GM19025 (cell line): ENCODE measurements around the gene DEFB108B.
"Not testable (repeated sequence)": the region's sequence is repeated elsewhere in the genome, so short reads cannot be mapped to it uniquely, and the experiment has no call there.

Experiments used
- ATAC-seq: cut with Tn5 transposase; IDR thresholded peaks from one replicate; pipeline ENCODE4 v1.9.1; 2021; ENCODE audit warnings: mild to moderate bottlenecking, low read depth, moderate library complexity; ENCODE audit not compliant: unreplicated experiment

DEFB108B gene

DNA sequence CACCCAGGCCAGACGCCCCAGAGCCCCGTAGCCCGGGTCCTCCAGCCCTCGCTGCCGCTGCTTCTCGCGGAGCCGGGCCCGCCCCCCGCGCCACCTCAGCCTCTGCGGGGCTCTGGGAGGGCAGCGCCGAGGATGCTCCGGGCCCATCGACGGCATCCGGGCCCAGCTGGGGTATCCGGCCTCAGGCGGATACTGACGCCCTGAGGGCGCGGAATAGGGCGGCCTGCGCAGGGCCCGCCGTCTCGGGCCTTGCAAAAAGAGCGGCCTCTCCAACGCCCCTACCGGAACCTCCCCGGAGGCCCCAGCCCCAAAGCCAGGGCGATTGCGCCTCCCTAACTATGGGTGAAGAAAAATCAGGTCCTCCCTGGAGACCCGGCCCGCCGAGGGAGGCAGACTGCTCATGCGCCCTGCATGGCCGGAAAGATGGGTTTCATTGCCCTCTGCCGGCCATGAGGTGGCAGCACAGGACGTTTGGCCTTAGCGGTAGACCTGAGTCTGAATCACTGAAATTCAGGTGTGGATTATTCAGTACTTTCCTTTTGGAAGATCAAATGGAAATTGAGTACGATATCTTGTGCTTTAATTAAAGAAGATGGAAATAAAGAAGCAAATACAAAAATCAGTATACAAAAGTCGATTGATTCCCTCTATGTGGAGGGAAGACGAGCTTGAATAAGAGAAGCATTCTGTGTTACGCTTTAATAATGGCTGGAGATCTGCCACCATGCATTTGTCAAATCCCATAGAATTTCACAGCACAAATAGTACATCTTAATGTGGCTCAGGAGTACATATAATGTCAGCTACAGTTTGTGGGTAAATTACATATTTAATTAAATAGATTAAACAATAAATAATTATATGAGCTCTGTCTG is 19.3 kb upstream of the DEFB108B start:
- ATAC-seq, result not testable (repeated sequence)

DNA sequence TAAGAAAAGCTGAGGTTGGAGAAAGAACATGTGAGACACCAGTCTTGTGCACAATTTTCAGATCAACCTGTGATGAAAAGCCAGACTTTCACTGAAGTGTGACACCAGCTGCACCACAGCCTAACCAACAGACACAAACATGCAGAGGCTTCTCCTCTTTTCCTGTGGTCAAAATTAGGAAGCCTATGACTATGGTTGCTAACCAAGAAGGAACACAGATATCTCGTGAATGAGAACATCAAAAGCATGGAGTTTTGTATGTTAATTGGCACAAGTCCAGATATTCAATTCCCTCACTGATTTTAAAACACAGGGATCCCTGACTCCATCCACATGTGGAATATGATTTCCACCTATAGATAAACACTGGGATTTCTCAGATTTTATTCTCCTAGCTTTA is 11.5 kb upstream of the DEFB108B start:
- not testable (repeated sequence) for ATAC-seq

- not testable (repeated sequence) for ATAC-seq
Observed at GRCh38 chr11:71829247-71829646, 3.8 kb upstream of the DEFB108B start.

- not testable (repeated sequence) for ATAC-seq
Observed at GRCh38 chr11:71829686-71830085, 3.3 kb upstream of the DEFB108B start.

DNA sequence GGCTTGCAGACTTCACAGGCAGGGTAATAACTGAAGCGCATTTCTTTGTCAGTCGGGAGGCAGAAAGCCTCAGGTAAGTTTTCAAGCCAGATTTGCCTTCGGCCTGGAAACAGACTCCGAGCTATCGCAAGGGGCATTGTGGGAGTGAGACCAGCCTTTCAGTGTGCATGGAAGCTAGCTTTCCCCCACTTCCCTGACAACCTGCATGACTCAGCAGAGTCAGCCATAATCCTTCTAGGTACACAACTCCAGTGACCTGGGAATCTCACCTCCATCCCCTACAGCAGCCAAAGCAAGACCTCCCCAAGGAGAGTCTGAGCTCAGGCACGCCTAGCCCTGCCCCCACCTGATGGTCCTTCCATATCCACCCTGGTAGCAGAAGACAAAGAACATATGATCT is 9.7 kb downstream of the DEFB108B start:
- not testable (repeated sequence) for ATAC-seq

DNA sequence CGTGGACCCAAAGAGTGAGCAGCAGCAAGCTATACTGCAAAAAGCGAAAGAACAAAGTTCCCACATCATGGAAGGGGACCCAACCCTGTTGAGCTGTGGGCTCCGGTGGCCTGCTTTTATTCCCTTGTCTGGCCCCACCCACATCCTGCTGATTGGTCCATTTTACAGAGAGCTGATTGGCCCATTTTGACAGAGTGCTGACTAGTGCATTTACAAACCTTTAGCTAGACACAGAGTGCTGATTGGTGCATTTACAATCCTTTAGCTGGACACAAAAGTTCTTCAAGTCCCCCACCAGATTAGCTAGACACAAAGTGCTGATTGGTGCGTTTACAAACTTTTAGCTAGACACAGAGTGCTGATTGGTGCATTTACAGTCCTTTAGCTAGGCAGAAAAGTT is 10.4 kb downstream of the DEFB108B start:
- ATAC-seq, result not testable (repeated sequence)

GRCh38 chr11:71843858-71844257 is 10.9 kb downstream of the DEFB108B start:
- no peak for ATAC-seq

DNA sequence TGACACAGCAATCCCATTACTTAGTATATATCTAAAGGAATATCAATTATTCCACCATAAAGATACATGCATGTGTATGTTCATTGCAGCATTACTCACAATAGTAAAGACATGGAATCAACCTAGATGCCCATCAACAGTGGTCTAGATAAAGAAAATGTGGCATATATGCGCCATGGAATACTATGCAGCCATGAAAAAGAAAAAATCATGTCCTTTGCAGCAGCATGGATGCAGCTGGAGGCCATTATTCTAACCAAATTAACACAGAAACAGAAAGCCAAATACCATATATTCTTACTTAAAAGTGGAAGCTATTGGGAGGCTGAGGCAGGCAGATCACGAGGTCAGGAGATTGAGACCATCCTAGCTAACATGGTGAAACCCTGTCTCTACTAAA is 20.9 kb downstream of the DEFB108B start:
- not testable (repeated sequence) for ATAC-seq

DNA sequence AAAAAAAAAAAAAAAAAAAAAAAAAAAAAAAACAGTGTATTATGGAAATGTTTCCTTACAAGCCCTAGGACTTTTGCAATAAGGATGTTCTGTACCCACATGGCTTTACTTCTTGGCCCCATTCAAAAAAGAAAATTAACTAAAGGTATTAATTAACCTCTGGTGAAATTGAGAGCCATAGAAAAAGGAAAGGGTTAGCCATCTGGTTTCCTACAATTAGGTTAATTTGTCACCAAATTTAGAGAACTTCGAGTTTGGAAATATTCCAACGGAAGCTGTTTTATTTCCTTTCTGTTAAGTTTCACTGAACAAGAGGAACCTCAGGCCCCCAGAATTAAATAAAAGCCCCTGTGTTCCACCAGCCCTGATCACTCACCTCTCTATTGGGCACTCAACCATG is 22.9 kb downstream of the DEFB108B start:
- not testable (repeated sequence) for ATAC-seq

GRCh38 chr11:71860835-71861234 is 27.8 kb downstream of the DEFB108B start:
- ATAC-seq, result not testable (repeated sequence)

DNA sequence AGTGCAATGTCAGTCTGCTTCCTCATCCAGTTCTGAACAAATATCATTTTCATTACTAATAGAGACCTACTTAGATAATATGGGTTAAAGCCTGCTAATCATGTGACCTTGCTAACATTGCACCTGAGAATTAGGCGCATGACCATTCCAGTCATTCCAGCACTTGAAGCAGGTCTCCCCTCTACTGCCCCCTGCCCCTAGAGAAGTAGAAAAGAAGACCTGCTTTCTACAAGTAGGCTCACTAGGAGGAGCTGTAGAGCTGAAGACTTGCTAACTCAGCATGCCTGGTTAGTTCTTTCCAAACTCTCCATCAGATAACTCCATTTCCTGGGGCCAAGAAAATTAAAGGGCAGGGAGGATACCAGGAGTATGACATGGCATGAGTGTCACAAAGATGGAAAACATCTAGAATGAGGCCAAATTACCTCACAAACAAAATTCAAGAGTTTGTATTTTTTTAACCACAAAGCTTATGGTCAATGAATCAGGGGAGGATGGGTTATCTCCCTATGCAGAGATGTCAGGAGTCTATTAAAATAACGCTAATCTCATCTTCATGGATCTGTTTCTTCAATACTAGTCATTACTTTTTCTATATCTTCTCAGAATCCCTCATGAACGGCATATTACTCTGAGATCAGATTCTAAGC is 31.1 kb downstream of the DEFB108B start:
- not testable (repeated sequence) for ATAC-seq

- ATAC-seq, result not testable (repeated sequence)
Observed at GRCh38 chr11:71867209-71867608, 34.2 kb downstream of the DEFB108B start.

GRCh38 chr11:71869931-71870330 is 36.9 kb downstream of the DEFB108B start:
- not testable (repeated sequence) for ATAC-seq

GRCh38 chr11:71870661-71871060 is 37.7 kb downstream of the DEFB108B start:
- not testable (repeated sequence) for ATAC-seq

DNA sequence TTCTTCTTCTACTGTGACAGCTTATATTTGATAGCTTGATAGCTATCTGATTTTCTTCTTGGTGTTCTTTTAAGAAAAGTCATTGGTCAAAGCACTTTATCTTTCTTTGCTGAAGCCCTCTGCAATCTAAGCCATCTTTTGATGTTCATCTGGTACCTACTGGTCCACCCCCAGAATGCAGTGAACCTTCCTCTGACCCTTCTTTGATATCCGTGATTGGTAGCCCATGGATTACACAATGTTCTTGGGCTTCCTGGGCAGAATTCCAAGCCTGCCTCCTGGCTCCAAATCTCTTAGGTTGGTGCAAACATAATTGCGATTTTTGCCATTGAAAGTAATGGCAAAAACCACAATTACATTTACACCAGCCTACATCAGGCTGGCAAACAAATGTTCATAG is 43.3 kb downstream of the DEFB108B start:
- ATAC-seq, result not testable (repeated sequence)

GRCh38 chr11:71878059-71878458 is 45.1 kb downstream of the DEFB108B start, which contains the start of gene DEFB131B:
DEFB131B (plus strand) TSS chr11:71878453; CDS start chr11:71878453, 0 bp downstream.
- not testable (repeated sequence) for ATAC-seq

DNA sequence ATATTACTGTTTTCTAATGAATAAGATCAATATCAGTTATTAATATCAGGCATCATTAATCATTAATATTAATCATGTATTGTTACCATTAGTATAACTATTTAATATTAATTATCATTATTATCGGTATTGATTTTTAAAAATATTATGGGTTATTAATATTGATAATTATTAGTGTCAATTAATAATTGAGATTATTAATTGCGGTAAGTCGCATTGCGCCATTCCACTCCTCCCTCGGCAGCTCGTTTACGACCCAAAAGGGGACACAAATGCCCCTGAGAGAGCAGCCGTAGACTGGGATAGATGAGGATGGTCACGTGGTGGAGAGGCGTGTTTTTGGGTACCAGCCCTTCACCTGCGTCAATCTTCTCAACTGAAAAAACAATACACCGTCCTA is 52.8 kb downstream of the DEFB108B start:
- ATAC-seq, result not testable (repeated sequence)
